GM12864 (cell line): ENCODE measurements around the gene RPRM.
"Not testable (repeated sequence)": the region's sequence is repeated elsewhere in the genome, so short reads cannot be mapped to it uniquely, and the experiment has no call there.

Experiments
- DNase-seq: peaks from one replicate; pipeline ENCODE4 v3.0.0-alpha.2; 2011; ENCODE audit warnings: low read depth
- H3K4me3 ChIP-seq: 2 replicates; pipeline ENCODE4 v1.5.1; 2011; ENCODE audit warnings: mild to moderate bottlenecking, low read depth, low read length, control low read depth
- TF ChIP-seq, protein P1 (sequence below): IDR thresholded peaks from 2 replicates; pipeline ENCODE4 v1.5.1; 2011; ENCODE audit warnings: low read depth, mild to moderate bottlenecking, moderate library complexity, low read length, control low read depth, inconsistent platforms; ENCODE audit errors: missing control alignments

The RPRM gene

DNA sequence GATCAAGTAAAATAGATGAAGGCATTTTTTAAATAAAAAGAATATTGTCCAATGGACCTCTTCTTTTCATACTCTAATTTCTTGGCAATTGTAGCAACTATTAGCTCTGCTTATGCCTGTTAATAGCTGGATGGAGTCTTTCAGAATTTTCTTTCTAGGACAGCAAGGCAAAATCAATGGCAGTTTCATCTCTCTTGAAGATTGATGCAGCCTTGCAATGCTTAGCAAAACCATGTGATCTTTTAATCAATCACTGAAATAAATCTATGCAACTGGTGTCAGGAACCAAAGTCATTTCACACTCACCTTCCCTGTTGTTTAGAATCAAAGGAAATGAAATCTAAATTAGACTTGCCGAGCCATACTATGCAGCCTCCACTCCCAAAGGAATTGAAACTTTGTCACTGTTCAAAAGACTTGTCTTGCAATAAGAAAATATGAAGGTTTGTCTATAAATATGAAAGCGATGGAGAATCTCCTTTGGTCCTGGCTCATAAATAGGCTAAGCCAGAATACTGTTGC, 16.2 kb downstream of the RPRM start:
- TF ChIP-seq, protein P1, sequence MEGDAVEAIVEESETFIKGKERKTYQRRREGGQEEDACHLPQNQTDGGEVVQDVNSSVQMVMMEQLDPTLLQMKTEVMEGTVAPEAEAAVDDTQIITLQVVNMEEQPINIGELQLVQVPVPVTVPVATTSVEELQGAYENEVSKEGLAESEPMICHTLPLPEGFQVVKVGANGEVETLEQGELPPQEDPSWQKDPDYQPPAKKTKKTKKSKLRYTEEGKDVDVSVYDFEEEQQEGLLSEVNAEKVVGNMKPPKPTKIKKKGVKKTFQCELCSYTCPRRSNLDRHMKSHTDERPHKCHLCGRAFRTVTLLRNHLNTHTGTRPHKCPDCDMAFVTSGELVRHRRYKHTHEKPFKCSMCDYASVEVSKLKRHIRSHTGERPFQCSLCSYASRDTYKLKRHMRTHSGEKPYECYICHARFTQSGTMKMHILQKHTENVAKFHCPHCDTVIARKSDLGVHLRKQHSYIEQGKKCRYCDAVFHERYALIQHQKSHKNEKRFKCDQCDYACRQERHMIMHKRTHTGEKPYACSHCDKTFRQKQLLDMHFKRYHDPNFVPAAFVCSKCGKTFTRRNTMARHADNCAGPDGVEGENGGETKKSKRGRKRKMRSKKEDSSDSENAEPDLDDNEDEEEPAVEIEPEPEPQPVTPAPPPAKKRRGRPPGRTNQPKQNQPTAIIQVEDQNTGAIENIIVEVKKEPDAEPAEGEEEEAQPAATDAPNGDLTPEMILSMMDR, result no peak
- H3K4me3 ChIP-seq, result no peak overlapping the region
- no peak for DNase-seq

DNA sequence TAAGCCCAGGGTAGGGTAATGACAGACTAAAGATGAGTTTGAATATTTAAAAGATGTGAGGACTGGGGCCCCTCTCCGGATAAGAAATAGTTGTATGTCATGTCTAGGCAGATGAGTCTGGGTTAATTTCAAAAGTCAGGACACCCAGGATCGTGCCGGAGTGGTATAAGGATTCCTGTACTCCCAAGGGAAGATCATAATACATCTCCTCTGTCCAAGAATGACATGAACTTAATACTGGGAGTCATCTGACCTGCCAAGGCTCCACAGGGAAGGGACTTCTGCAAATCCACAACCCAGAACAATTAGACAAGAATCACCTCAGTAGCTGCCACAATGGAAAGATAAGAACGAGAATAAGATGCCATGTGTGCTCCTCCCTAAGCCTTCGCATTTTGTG, 17.1 kb downstream of the RPRM start:
- H3K4me3 ChIP-seq, result no peak overlapping the region
- no peak for DNase-seq
- TF ChIP-seq, protein P1, result no peak

DNA sequence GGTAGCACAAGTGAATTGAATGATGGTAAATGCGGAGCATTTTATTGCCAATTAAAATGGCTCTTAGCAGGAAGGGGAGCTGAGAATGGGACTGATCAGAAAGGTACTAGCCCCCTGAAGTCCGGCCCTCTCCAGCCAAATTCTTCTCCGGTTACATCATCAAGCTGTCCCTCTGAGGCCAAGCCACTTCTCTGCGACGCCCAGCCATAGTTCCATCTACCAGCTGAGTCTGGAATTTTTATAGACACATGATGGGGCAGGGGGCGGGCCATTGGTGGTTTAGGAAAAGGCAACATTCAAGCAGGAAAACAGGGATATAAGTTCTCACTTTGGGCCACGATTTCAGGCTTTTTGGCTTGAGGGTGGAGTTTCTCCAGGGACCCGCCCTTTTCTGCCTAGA, 22.7 kb downstream of the RPRM start:
- TF ChIP-seq, protein P1, result no peak
- no peak for DNase-seq
- no peak overlapping the region for H3K4me3 ChIP-seq

DNA sequence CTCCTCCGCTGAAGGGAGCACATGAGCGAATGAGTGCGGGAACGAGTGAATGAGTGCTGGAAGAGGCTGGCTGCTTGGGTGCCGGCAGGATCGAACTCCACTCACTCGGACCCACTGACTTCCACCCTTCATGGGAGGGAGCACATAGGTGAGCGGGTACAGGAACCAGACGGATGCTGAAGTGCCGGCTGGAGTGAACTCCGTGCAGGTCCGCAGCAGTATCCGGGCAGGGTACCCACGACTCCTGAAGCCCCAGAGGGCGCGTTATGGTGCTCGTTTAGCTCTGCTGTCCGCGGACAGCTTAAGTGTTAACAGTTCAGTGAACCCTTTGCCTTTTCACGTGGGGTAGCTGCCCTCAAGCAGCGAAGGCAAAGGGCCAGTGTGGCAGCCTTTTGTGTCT, 23.2 kb downstream of the RPRM start:
- H3K4me3 ChIP-seq, result no peak overlapping the region
- TF ChIP-seq, protein P1, result no peak
- no peak for DNase-seq

DNA sequence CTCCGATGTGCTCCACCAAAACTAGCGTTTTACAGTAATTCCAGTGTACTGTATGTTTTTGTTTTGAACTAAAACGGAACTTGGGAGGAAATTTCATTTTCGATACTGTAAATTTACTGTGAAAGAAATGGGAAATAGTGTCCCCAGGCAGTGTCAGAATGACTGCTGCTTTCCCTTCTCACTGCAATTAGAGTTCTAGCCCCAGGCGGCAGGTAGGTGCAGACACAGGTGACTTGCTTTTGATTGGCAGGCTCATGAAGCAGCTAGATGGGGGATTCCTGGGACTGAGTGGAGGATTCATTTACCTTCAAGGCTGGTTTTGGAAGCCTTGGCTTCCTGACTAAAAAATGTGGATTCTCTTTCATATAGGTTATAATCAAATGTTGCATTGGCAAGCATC, 27.0 kb downstream of the RPRM start:
- H3K4me3 ChIP-seq, result no peak overlapping the region
- TF ChIP-seq, protein P1, result no peak
- no peak for DNase-seq

DNA sequence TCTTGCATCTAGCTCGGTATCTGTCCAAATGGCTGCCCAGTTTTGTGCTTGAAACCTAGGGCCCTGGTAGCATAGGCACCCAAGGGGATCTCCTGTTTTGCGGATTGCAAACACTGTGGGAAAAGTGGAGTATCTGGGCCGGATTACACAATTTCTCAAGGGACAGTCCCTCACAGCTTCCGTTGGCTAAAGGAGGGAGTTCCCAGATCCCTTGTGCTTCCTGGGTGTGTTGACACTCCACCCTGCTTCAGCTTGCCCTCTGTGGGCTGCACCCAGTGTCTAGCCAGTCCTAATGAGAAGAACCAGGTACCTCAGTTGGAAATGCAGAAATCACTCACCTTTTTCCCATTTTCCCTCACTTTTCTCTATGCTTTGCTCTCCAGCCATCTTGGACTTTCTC, 35.5 kb downstream of the RPRM start:
- H3K4me3 ChIP-seq, result no peak overlapping the region
- no peak for DNase-seq
- TF ChIP-seq, protein P1, result no peak

DNA sequence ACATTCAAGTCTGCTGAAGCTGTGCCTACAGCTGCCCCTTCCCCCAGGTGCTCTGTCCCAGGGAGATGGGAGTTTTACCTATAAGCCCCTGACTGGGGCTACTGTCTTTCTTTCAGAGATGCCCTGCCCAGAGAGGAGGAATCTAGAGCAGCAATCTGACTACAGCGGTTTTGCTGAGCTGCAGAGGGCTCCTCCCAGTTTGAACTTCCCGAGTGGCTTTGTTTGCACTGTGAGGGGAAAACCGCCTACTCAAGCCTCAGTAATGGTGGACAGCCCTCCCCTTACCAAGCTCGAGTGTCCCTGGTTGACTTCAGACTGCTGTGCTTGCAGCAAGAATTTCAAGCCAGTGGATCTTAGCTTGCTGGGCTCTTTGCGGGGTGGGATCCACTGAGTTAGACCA, 35.9 kb downstream of the RPRM start:
- not testable (repeated sequence) for DNase-seq, H3K4me3 ChIP-seq

DNA sequence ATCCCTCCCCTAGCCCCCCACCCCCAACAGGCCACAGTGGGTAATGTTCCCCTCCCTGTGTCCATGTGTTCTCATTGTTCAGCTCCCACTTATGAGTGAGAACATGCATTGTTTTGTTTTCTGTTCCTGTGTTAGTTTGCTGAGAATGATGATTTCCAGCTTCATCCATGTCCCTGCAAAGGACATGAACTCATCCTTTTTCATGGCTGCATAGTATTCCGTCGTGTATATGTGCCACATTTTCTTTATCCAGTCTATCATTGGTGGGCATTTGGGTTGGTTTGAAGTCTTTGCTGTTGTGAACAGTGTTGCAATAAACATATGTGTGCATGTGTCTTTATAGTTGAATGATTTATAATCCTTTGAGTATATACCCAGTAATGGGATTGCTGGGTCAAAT, 38.5 kb downstream of the RPRM start:
- not testable (repeated sequence) for DNase-seq

More for the DNA sequence above, 38.5 kb downstream of the RPRM start:
- H3K4me3 ChIP-seq, result not testable (repeated sequence)
